ENCODE data around the gene C10orf67.
"Not testable (repeated sequence)": the region's sequence is repeated elsewhere in the genome, so short reads cannot be mapped to it uniquely, and the experiment has no call there.

Gene C10orf67

GRCh38 chr10:23344241-23344841, at the start of gene C10orf67:
TSS of gene C10orf67 (minus strand) at chr10:23344797. CDS start at chr10:23344774, 23 bp downstream.
- H3K4me1 Mint-ChIP-seq (ENCODE audit: low read depth), result peaks cover 33% of the 10 kb centered on the region
- no peaks in the 10 kb centered on the region for H3K27me3 Mint-ChIP-seq (ENCODE audit: low read depth)
- H3K36me3 Mint-ChIP-seq (ENCODE audit: low read depth), result peaks cover 1% of the 10 kb centered on the region
- peak within 1 kb of the TSS; percentile 88 for H3K4me3 Mint-ChIP-seq
- H3K9me3 Mint-ChIP-seq, result no peaks in the 10 kb centered on the region
- H3K27ac Mint-ChIP-seq, result peak within 1 kb of the TSS; percentile 64

DNA sequence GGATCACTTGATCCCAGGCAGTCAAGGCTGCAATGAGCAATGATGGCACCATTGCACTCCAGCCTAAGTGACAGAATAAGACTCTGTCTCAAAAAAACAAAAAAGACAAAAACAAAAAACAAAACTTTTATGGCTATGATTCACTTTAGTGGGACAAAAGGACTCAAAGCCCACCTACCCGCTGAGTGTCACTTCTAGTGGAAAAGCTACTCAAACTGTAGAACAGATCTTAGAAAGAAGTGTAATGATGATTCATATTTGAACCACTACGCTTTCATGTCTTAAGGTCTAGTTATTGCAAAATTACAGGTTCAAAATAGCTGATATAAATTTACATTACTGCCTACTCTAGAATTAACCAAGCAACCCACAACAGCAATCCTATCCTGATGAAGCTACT, 47.2 kb upstream of the C10orf67 start:
- Mint-ChIP-seq H3K4me1 (ENCODE audit: low read depth) (peaks cover 5% of the 10 kb centered on the region), H3K27ac (no peak overlapping the region), H3K36me3 (ENCODE audit: low read depth) (no peaks in the 10 kb centered on the region), H3K9me3 (peaks cover 4% of the 10 kb centered on the region), H3K27me3 (ENCODE audit: low read depth) (no peaks in the 10 kb centered on the region), H3K4me3 (no peak overlapping the region)

GRCh38 chr10:23390809-23391208, 46.2 kb upstream of the C10orf67 start:
- Mint-ChIP-seq H3K9me3 (peaks cover 4% of the 10 kb centered on the region), H3K36me3 (ENCODE audit: low read depth) (no peaks in the 10 kb centered on the region), H3K4me3 (no peak overlapping the region), H3K27ac (no peak overlapping the region), H3K4me1 (ENCODE audit: low read depth) (peaks cover 5% of the 10 kb centered on the region), H3K27me3 (ENCODE audit: low read depth) (no peaks in the 10 kb centered on the region)

DNA sequence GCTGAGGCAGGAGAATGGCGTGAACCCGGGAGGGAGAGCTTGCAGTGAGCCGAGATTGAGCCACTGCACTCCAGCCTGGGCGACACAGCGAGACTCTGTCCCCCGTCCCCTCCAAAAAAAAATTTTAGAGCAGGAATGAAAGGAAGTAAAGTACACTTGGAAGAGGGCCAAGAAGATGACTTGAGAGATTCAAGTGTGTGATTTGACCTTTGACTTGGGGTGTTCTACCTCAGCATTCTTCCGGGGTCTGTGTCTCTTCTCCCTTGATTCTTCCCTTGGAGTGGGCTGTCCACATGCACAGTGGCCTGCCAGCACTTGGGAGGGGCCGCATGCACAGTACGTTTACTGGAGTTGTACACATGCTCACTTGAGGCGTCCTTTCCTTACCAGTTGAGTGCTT, 45.8 kb upstream of the C10orf67 start:
- H3K27ac Mint-ChIP-seq; H3K27me3 Mint-ChIP-seq (ENCODE audit: low read depth); H3K9me3 Mint-ChIP-seq; H3K4me3 Mint-ChIP-seq; H3K36me3 Mint-ChIP-seq (ENCODE audit: low read depth); H3K4me1 Mint-ChIP-seq (ENCODE audit: low read depth): not testable (repeated sequence)

DNA sequence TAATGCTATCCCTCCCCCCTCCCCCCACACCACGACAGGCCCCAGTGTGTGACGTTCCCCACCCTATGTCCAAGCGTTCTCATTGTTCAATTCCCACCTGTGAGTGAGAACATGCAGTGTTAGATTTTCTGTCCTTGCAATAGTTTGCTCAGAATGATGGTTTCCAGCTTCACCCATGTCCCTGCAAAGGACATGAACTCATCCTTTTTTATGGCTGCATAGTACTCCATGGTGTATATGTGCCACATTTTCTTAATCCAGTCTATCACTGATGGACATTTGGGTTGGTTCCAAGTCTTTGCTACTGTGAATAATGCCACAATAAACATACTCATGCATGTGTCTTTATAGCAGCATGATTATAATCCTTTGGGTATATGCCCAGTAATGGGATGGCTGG, 42.9 kb upstream of the C10orf67 start:
- not testable (repeated sequence) for H3K27ac Mint-ChIP-seq; H3K36me3 Mint-ChIP-seq (ENCODE audit: low read depth); H3K27me3 Mint-ChIP-seq (ENCODE audit: low read depth); H3K4me1 Mint-ChIP-seq (ENCODE audit: low read depth); H3K9me3 Mint-ChIP-seq; H3K4me3 Mint-ChIP-seq

DNA sequence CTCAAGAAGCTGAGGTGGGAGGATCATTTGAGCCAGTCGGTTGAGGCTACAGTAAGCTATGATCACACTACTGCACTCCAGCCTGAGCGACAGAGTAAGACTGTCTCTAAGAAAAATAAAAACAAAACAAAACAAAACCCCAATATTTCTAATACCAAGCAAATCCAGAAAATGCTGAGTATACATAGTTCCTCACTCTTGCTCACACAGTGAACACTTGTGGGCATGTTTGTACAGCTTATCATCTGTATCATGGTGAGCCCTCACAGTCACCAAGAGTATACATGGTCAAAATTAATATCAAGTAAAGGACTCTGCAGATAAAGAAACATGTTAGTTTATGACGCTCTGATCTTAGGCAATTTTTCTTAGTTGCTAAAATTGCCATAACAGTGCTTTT, 41.5 kb upstream of the C10orf67 start:
- no peaks in the 10 kb centered on the region for H3K4me1 Mint-ChIP-seq (ENCODE audit: low read depth)
- no peak overlapping the region for H3K27ac Mint-ChIP-seq
- no peak overlapping the region for H3K4me3 Mint-ChIP-seq
- H3K27me3 Mint-ChIP-seq (ENCODE audit: low read depth), result peaks cover 6% of the 10 kb centered on the region
- no peaks in the 10 kb centered on the region for H3K36me3 Mint-ChIP-seq (ENCODE audit: low read depth)
- H3K9me3 Mint-ChIP-seq, result peaks cover 4% of the 10 kb centered on the region

DNA sequence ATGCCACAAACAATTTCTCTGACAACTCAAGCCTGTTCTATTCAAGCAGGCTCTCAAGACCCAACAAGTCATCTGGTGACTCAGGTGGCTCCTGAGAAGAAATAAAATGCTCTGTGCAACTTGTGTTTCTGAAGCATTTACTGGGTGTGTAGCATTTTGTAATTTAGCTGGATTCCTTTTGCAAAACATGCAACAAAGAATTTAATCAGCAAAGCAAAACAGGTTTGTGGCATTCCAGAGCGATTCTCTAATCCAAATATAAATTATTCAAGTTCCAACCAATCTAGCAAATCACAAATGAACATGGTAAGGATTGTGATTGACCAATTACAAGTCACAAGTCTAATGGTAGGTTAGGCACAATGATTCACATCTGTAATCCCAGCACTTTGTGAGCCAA, 39.8 kb upstream of the C10orf67 start:
- H3K27ac Mint-ChIP-seq, result no peak overlapping the region
- peaks cover 6% of the 10 kb centered on the region for H3K27me3 Mint-ChIP-seq (ENCODE audit: low read depth)
- no peaks in the 10 kb centered on the region for H3K36me3 Mint-ChIP-seq (ENCODE audit: low read depth)
- H3K4me3 Mint-ChIP-seq, result no peak overlapping the region
- H3K9me3 Mint-ChIP-seq, result peaks cover 4% of the 10 kb centered on the region
- no peaks in the 10 kb centered on the region for H3K4me1 Mint-ChIP-seq (ENCODE audit: low read depth)

DNA sequence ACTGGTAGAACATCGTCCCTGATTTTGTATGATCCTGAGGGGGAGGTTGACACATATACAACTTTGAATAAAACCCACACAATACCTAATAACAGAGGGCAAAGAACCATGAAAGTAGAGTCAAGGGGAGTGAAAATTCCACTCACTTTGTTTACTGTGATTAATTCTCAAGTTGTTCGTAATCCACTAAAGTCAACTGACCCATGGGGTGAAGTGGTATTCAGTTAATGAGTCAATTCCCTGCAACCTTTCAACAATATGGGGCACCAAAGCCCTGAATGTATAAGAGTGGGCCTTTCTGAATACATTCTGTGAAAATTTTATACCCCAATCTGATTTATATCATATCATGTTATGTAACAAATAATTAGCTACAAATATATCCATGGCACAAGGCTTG, 39.0 kb upstream of the C10orf67 start:
- H3K4me1 Mint-ChIP-seq (ENCODE audit: low read depth), result no peaks in the 10 kb centered on the region
- no peak overlapping the region for H3K27ac Mint-ChIP-seq
- H3K27me3 Mint-ChIP-seq (ENCODE audit: low read depth), result peaks cover 6% of the 10 kb centered on the region
- no peaks in the 10 kb centered on the region for H3K36me3 Mint-ChIP-seq (ENCODE audit: low read depth)
- H3K4me3 Mint-ChIP-seq, result no peak overlapping the region
- H3K9me3 Mint-ChIP-seq, result no peaks in the 10 kb centered on the region

DNA sequence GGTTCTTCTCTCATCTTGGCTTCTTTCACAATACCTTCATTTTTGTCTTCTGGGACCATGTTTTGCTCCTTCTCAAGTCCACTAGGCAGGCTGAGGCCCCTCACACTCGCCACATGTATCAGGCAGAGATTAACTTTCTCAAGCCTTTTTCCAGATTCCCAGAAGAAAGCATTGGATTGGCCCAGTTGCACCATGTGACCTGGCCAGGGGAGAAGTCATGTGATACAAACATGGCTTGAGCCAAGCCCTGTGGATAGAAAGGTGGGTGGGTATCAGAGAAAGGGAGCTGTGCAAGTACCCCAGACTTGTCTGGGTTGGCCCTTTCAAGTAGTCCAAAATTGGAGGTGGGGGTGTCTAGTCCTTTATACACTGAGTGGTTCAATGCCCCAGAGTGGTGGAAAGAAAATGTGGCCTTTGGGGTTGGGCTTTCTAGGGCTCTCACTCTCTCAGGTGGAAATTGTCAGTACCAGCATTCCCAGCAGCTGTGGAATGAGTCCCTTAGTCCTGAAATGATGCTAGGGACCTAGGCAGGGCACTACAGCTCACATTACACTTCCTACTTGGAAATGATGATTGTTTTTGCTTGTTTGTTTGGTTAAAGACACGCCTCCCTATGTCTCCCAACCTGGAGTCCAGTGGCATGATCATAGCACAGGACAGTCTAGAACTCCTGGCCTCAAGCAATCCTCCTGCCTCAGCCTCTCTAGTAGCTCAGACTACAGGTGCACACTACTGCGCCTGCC, 36.9 kb upstream of the C10orf67 start:
- peaks cover 6% of the 10 kb centered on the region for H3K27me3 Mint-ChIP-seq (ENCODE audit: low read depth)
- no peaks in the 10 kb centered on the region for H3K36me3 Mint-ChIP-seq (ENCODE audit: low read depth)
- H3K27ac Mint-ChIP-seq, result no peak overlapping the region
- no peaks in the 10 kb centered on the region for H3K4me1 Mint-ChIP-seq (ENCODE audit: low read depth)
- H3K4me3 Mint-ChIP-seq, result no peak overlapping the region
- H3K9me3 Mint-ChIP-seq, result no peaks in the 10 kb centered on the region

- H3K27me3 Mint-ChIP-seq (ENCODE audit: low read depth), result peaks cover 6% of the 10 kb centered on the region
- H3K9me3 Mint-ChIP-seq, result no peaks in the 10 kb centered on the region
- no peak overlapping the region for H3K27ac Mint-ChIP-seq
- no peaks in the 10 kb centered on the region for H3K36me3 Mint-ChIP-seq (ENCODE audit: low read depth)
- H3K4me3 Mint-ChIP-seq, result no peak overlapping the region
- no peaks in the 10 kb centered on the region for H3K4me1 Mint-ChIP-seq (ENCODE audit: low read depth)
These were observed 35.1 kb upstream of the C10orf67 start for GRCh38 chr10:23379686-23380085.

DNA sequence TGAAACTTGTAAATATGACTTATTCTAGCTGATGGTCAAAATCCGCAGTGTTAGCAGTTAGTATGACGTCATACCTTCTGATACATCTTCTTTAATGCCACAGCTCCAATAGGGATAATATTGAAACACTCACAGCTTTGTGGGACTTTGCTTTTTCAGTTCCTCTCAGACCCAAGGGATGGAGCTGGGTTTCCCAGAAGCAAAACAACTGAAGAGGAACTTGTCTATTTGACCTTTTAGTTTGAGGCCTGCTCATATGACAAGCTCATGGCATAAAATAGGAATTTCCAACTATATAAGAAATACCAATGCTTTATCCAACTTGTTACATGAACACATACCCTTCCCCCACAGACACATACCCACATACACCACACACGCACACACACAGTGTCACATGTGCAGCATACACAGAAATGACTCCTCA, 31.6 kb upstream of the C10orf67 start:
- Mint-ChIP-seq H3K4me1 (ENCODE audit: low read depth) (peaks cover 13% of the 10 kb centered on the region), H3K9me3 (peaks cover 11% of the 10 kb centered on the region), H3K27ac (no peak overlapping the region), H3K4me3 (no peak overlapping the region), H3K36me3 (ENCODE audit: low read depth) (peaks cover 8% of the 10 kb centered on the region), H3K27me3 (ENCODE audit: low read depth) (no peaks in the 10 kb centered on the region)

- H3K4me3 Mint-ChIP-seq, result no peak overlapping the region
- H3K27me3 Mint-ChIP-seq (ENCODE audit: low read depth), result no peaks in the 10 kb centered on the region
- H3K36me3 Mint-ChIP-seq (ENCODE audit: low read depth), result peaks cover 8% of the 10 kb centered on the region
- peaks cover 11% of the 10 kb centered on the region for H3K9me3 Mint-ChIP-seq
- no peak overlapping the region for H3K27ac Mint-ChIP-seq
- H3K4me1 Mint-ChIP-seq (ENCODE audit: low read depth), result peaks cover 14% of the 10 kb centered on the region
These were observed 30.8 kb upstream of the C10orf67 start for GRCh38 chr10:23375366-23375765.

DNA sequence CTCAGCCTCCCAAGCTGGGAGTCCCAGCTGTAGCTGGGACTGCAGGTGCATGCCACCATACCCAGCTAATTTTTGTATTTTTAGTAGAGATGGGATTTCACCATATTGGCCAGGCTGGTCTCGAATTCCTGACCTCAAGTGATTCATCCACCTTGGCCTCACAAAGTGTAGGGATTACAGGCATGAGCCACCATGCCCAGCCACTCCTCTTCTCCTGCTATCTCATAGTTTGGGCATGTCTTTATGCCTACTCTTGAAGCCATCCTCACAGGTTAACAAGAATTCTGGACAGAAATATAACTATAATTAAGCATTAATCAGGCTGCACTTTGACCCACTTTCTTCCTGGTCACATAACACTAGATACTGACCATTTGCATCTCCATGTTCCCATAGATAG, 28.6 kb upstream of the C10orf67 start:
- no peaks in the 10 kb centered on the region for H3K27me3 Mint-ChIP-seq (ENCODE audit: low read depth)
- H3K4me1 Mint-ChIP-seq (ENCODE audit: low read depth), result peaks cover 30% of the 10 kb centered on the region
- no peak overlapping the region for H3K27ac Mint-ChIP-seq
- H3K4me3 Mint-ChIP-seq, result no peak overlapping the region
- peaks cover 11% of the 10 kb centered on the region for H3K9me3 Mint-ChIP-seq
- peaks cover 11% of the 10 kb centered on the region for H3K36me3 Mint-ChIP-seq (ENCODE audit: low read depth)

DNA sequence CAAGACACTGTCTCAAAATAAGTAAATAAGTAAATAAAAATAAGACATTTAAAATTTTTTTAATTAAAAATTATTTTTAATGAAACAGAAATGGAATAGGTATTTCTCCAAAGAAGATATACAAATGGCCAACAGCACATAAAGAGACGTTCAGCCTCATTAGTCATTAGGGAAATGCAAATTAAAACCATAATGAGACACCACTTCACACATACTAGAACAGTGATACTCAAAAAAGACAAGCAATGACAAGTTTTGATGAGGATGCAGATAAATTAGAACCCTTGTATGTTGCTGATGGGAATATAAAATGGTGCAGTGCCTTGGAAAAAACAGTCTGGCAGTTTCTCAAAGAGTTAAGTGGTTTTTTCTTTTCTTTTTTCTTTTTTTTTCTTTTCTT, 26.5 kb upstream of the C10orf67 start:
- H3K27me3 Mint-ChIP-seq (ENCODE audit: low read depth), result no peaks in the 10 kb centered on the region
- H3K4me3 Mint-ChIP-seq, result no peak overlapping the region
- H3K9me3 Mint-ChIP-seq, result peaks cover 11% of the 10 kb centered on the region
- H3K27ac Mint-ChIP-seq, result no peak overlapping the region
- peaks cover 41% of the 10 kb centered on the region for H3K4me1 Mint-ChIP-seq (ENCODE audit: low read depth)
- H3K36me3 Mint-ChIP-seq (ENCODE audit: low read depth), result peaks cover 13% of the 10 kb centered on the region

DNA sequence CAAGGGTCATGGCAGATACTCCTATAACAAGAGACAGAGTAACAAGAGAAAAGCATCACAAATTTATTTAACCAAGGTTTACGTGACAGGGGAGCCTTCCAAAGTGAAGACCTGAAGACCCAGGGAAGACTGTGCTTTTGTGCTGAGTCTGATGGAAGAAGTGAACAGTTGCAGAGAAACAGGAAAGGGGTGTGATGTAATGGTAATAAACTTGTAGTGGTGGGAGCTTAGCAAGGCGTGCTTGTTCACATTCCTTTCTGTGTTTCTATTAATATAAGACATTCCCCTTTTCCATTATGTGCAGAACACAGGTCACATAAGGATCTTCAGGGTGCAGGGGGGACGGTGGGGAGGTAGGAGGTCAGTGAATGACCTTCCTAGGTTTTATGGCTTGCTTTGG, 25.5 kb upstream of the C10orf67 start:
- Mint-ChIP-seq H3K27ac (peak overlapping the region; percentile 64), H3K9me3 (peaks cover 11% of the 10 kb centered on the region), H3K36me3 (ENCODE audit: low read depth) (peaks cover 17% of the 10 kb centered on the region), H3K4me1 (ENCODE audit: low read depth) (peaks cover 49% of the 10 kb centered on the region), H3K27me3 (ENCODE audit: low read depth) (no peaks in the 10 kb centered on the region), H3K4me3 (no peak overlapping the region)
